Transverse colon (tissue), 4 donors: ENCODE measurements around the gene SYNPO2. TPM values are rescaled to one million over a fixed set of nuclear protein-coding genes. Genes with fewer than 3 reads are reported as not detected.
A peak's percentile ranks its signal among the peaks of the same experiment; 100 is the strongest.

ENCODE experiments used
- DNase-seq: peaks from one replicate; pipeline ENCODE4 v3.0.0-alpha.2; 2019
- H3K27ac ChIP-seq, 4 donors: fragments of 200-600 bp; sonication (generic); 2 replicates each; pipeline ENCODE4 v1.5.1; 2016 to 2018; ENCODE audit warnings: inconsistent platforms in 4 of 4
- H3K27me3 ChIP-seq: fragments of 200-600 bp; sonication (generic); 2 replicates; pipeline ENCODE4 v1.5.1; 2017; ENCODE audit warnings: inconsistent platforms
- H3K36me3 ChIP-seq, 4 donors: fragments of 200-600 bp; sonication (generic); 2 replicates each; pipeline ENCODE4 v1.5.1; 2017 to 2019; ENCODE audit warnings: inconsistent platforms in 4 of 4
- H3K4me1 ChIP-seq, 4 donors: fragments of 200-600 bp; sonication (generic); 2 replicates each; pipeline ENCODE4 v1.5.1; 2017 to 2020; ENCODE audit warnings: inconsistent platforms in 4 of 4
- H3K4me3 ChIP-seq, 4 donors: fragments of 200-600 bp; sonication (generic); 1 replicate in 1 of 4; 2 replicates in 3 of 4; pipeline versions ENCODE4 v1.5.1 to v1.6.1; 2017 to 2019; ENCODE audit warnings: inconsistent platforms in 4 of 4
- H3K9me3 ChIP-seq, 2 donors: fragments of 200-600 bp; sonication (generic); 2 replicates each; pipeline ENCODE4 v1.5.1; 2017 to 2019; ENCODE audit warnings: inconsistent platforms in 2 of 2
- CTCF ChIP-seq, 5 experiments: fragments of 200-600 bp in 3 of 5; fragments of 450-650 bp in 2 of 5; sonication (generic) in 3 of 5; IDR thresholded peaks; 1 replicate in 2 of 5; 2 replicates in 3 of 5; pipeline ENCODE4 v1.5.1; 2016 to 2017; ENCODE audit warnings: antibody characterized with exemption in 5 of 5, inconsistent platforms in 3 of 5, mild to moderate bottlenecking in 2 of 5, moderate library complexity in 1 of 5
- EP300 ChIP-seq: sonication (generic); formaldehyde crosslinking; IDR thresholded peaks from one replicate; pipeline ENCODE4 v1.6.1; 2017; ENCODE audit warnings: antibody characterized with exemption, low read depth
- POLR2A ChIP-seq: fragments of 450-650 bp; IDR thresholded peaks from one replicate; pipeline ENCODE4 v1.6.1; 2016; ENCODE audit warnings: antibody characterized with exemption, mild to moderate bottlenecking, moderate library complexity
- POLR2AphosphoS5 ChIP-seq, 3 donors: sonication (generic); formaldehyde crosslinking; IDR thresholded peaks; one replicate each; pipeline ENCODE4 v1.6.1; 2016; ENCODE audit warnings: antibody characterized with exemption in 3 of 3
- WGBS, 2 donors: methylation state at CpG; one replicate each; pipeline ENCODE4 v1.1.5; 2018; ENCODE audit warnings: low coverage in 1 of 2; 5-methylcytosine and 5-hydroxymethylcytosine counted together
- in situ Hi-C, 4 donors: fragments of 200-750 bp; cut with MboI; loops; one replicate each; pipeline versions ENCODE4 v1.15.0 to v1.15.1; 2017; ENCODE audit warnings: low sequenced_read_pairs in 3 of 4, low pct_ligation_motif_present in 1 of 4, low pct_unique_long_range_greater_than_20kb in 1 of 4
- intact Hi-C: fragments of 100-400 bp; cut with DNase I; formaldehyde crosslinking; loops from one replicate; pipeline ENCODE4 v1.15.1; 2023; ENCODE audit warnings: low total_unique reads
- total RNA-seq, 4 donors: library from RNA; depleted of rRNA; stranded (reverse); fragments of >200 nt; gene quantifications; one replicate each; pipeline ENCODE4 v1.1.0, GENCODE V29; 2016

SYNPO2 gene
- total RNA-seq, 4 donors from 2014 or later = 99.7 to 400 (median 145) TPM

GRCh38 chr4:118968005-118968404, 79.4 kb downstream of the SYNPO2 start:
- Histone ChIP-seq H3K4me1 (peaks cover 17 to 63% (median 24%) of the 10 kb centered on the region in 4 donors), H3K4me3 (no peak overlapping the region), H3K27ac (peak overlapping the region; percentile 82 to 88 (median 86)), H3K36me3 (no peaks in the 10 kb centered on the region), H3K27me3 (no peaks in the 10 kb centered on the region), H3K9me3 (no peaks in the 10 kb centered on the region)
- intact Hi-C loops (loop anchor here (5.0 to 10.0 kb wide), 3 partner anchors 73 to 226 kb away; partner anchors contain the start of gene SEC24D), in situ Hi-C loops (no loop called here)
- WGBS, 2 donors = 30 to 33% methylated on average over 1 of the region's 1 CpG
- TF ChIP-seq POLR2AphosphoS5 (IDR thresholded peaks at IDR 0.05) (peak in 2 of 3 donors; percentile 34 to 46), CTCF (IDR thresholded peaks at IDR 0.05) (no peak)
- peak; percentile 43 for DNase-seq

- no peaks in the 10 kb centered on the region for H3K36me3 ChIP-seq
- H3K27me3 ChIP-seq = no peaks in the 10 kb centered on the region
- H3K4me1 ChIP-seq = peaks cover 17 to 69% (median 25%) of the 10 kb centered on the region in 4 donors
- H3K4me3 ChIP-seq = peak overlapping the region in 1 of 4 donors; percentile 2
- WGBS, 2 donors = 20 to 25% methylated on average over 1 to 6 of the region's 6 CpGs
- intact Hi-C loops (loop anchor here (5.0 to 10.0 kb wide), 3 partner anchors 74 to 227 kb away; partner anchors contain the start of gene SEC24D), in situ Hi-C loops (no loop called here)
- DNase-seq = no peak
- peak overlapping the region; percentile 82 to 88 (median 86) for H3K27ac ChIP-seq
- TF ChIP-seq EP300 = no peak
- no peak for TF ChIP-seq POLR2AphosphoS5 (IDR thresholded peaks at IDR 0.05)
- TF ChIP-seq CTCF (IDR thresholded peaks at IDR 0.05) = no peak
- no peak for TF ChIP-seq POLR2A
- no peaks in the 10 kb centered on the region for H3K9me3 ChIP-seq
Measured at GRCh38 chr4:118968813-118969212, 80.2 kb downstream of the SYNPO2 start.

GRCh38 chr4:118969359-118969758, 80.7 kb downstream of the SYNPO2 start:
- in situ Hi-C loops = no loop called here
- no peaks in the 10 kb centered on the region for H3K9me3 ChIP-seq
- peak; percentile 35 for DNase-seq
- no peaks in the 10 kb centered on the region for H3K27me3 ChIP-seq
- peak overlapping the region; percentile 82 to 88 (median 86) for H3K27ac ChIP-seq
- no peaks in the 10 kb centered on the region for H3K36me3 ChIP-seq
- peak overlapping the region in 1 of 4 donors; percentile 2 for H3K4me3 ChIP-seq
- WGBS, 2 donors = 23% methylated on average over 4 to 5 of the region's 5 CpGs
- intact Hi-C loops = loop anchor here (5.0 to 10.0 kb wide), 3 partner anchors 75 to 227 kb away; partner anchors contain the start of gene SEC24D
- H3K4me1 ChIP-seq = peaks cover 17 to 72% (median 27%) of the 10 kb centered on the region in 4 donors
- no peak for TF ChIP-seq EP300
- TF ChIP-seq POLR2A = no peak
- peak; percentile 38 to 67 (median 52) for TF ChIP-seq CTCF (IDR thresholded peaks at IDR 0.05)
- TF ChIP-seq POLR2AphosphoS5 (IDR thresholded peaks at IDR 0.05) = peak; percentile 30 to 69 (median 53)

- Histone ChIP-seq H3K36me3 (no peaks in the 10 kb centered on the region), H3K4me1 (peaks cover 19 to 44% (median 26%) of the 10 kb centered on the region in 4 donors), H3K4me3 (no peak overlapping the region), H3K27ac (peak overlapping the region; percentile 47 to 69 (median 58)), H3K27me3 (no peaks in the 10 kb centered on the region), H3K9me3 (no peaks in the 10 kb centered on the region)
- no peak for DNase-seq
- in situ Hi-C loops (no loop called here), intact Hi-C loops (no loop called here)
- no peak for TF ChIP-seq POLR2AphosphoS5 (IDR thresholded peaks at IDR 0.05)
- TF ChIP-seq EP300 = no peak
- TF ChIP-seq POLR2A = no peak
- TF ChIP-seq CTCF (IDR thresholded peaks at IDR 0.05) = no peak
- WGBS, 2 donors = 65 to 78% methylated on average over 2 of the region's 2 CpGs
Measured at GRCh38 chr4:118972167-118972566, 83.5 kb downstream of the SYNPO2 start.
